ENCODE results near the gene TATDN3. TPM values are rescaled to one million over a fixed set of nuclear protein-coding genes. Genes with fewer than 3 reads are reported as not detected.
A peak's percentile ranks its signal among the peaks of the same experiment; 100 is the strongest.

Gene TATDN3
- total and polyA plus RNA-seq, 2 of the 4 experiments (the other 2 are of a cell fraction): 4.9 to 12.0 TPM

DNA sequence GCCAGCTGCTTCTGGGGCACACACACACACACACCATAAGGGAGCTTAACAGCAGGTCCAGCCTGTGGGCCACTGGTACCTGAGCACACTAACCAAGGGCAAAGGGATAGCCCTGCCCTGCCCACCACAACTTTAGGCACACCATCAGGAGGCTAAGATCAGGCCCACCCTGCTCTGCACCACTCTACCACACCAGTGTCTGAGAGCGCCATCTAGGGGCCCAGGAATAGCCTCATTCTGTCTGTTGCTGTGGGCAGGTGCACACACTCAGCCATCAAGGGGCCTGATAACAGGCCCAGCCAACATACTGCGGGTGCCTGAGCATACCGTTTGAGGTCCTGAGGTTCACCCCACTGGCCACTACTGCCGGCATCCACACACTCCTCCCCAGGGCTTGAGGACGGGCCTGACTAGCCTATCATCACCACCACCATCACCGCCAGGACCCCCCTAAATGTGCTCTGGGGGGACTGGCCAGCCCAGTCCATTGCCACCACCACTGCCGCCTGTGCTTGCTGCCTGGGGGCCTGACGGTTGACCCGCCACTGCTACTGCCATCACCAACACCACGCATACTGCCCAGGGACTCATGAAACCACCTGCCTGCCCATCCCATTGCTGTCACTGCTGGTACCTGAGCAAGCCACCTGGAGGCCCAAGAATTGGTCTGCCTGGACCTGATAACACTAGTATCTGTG lies 31.4 kb upstream of the TATDN3 start:
- no peak overlapping the region for H2BK5ac ChIP-seq (ENCODE audit: low read depth, low read length, poor library complexity, severe bottlenecking)
- H3K79me1 ChIP-seq (ENCODE audit: low read depth in 1 of 2, low read length in 2 of 2): peaks cover 26 to 37% of the 10 kb centered on the region in 2 experiments
- H3K4me3 ChIP-seq (ENCODE audit: insufficient read depth, low read depth, low read length): no peak overlapping the region
- no TSS peak for BruUV-seq (replicated peaks)
- intact Hi-C loops (cut with micrococcal nuclease) (no loop called here), dilution Hi-C loops (cut with HindIII; ENCODE audit: low sequenced_read_pairs, unreplicated experiment) (no loop called here), in situ Hi-C loops (cut with MboI; ENCODE audit: low sequenced_read_pairs) (no loop called here)
- H3K9me1 ChIP-seq (ENCODE audit: insufficient read depth, low read length): 0 out of 2 replicates have a peak, but pooled peaks cover 7% of the 10 kb centered on the region
- H3K4ac ChIP-seq (ENCODE audit: low read depth, low read length): no peak overlapping the region
- 0 out of 2 replicates have a peak, but pooled peaks cover 9% of the 10 kb centered on the region for H4K20me1 ChIP-seq (ENCODE audit: insufficient read depth, low read length)
- no peak overlapping the region for H3K23ac ChIP-seq (ENCODE audit: low read depth, low read length)
- POLR2A ChIA-PET (ENCODE audit: unreplicated experiment): no interaction called here
- no CpG with 5 or more reads among the region's 10 CpGs for WGBS, 2 experiments (ENCODE audit: extremely low coverage in 2 of 2, insufficient read length in 1 of 2)
- DNase-seq: no peak
- H4K91ac ChIP-seq (ENCODE audit: insufficient read depth, low read depth, low read length): no peak overlapping the region
- no peaks in the 10 kb centered on the region for H3K27me3 ChIP-seq (ENCODE audit: control insufficient read depth, insufficient read depth, low read length)
- H3K4me2 ChIP-seq (ENCODE audit: low read depth, low read length): no peak overlapping the region
- H3K14ac ChIP-seq (replicated peaks; ENCODE audit: low read depth, low read length): no peak overlapping the region
- no peak overlapping the region for H2BK120ac ChIP-seq (ENCODE audit: low read depth, low read length)
- no peaks in the 10 kb centered on the region for H3K9me3 ChIP-seq (ENCODE audit: control insufficient read depth, insufficient read depth, low read length)
- H3K27ac ChIP-seq (ENCODE audit: insufficient read depth, low read length): no peak overlapping the region
- H3K4me1 ChIP-seq (ENCODE audit: control insufficient read depth, insufficient read depth, low read length): no peaks in the 10 kb centered on the region
- CTCF ChIA-PET: interaction anchor here (2.5 kb wide), 1 partner anchor 10 kb away, joined by 9 read pairs; no protein-coding TSS in a partner anchor
- peak; percentile 46; the same call in 1 of the 2 replicates for ATAC-seq (ENCODE audit: low read depth)
- H3K36me3 ChIP-seq (ENCODE audit: control insufficient read depth, insufficient read depth, low read length): peaks cover 3% of the 10 kb centered on the region; the same call in 1 of the 2 replicates
- H3K18ac ChIP-seq (ENCODE audit: low read depth, low read length): no peak overlapping the region
- H4K8ac ChIP-seq (ENCODE audit: low read depth in 2 of 2, low read length in 2 of 2): no peak overlapping the region
- no peak overlapping the region for H4K5ac ChIP-seq (ENCODE audit: low read depth, low read length)
- H2AK5ac ChIP-seq (ENCODE audit: low read depth, low read length): no peak overlapping the region
- H3K56ac ChIP-seq (ENCODE audit: extremely low read depth, insufficient read depth, low read length): no peak overlapping the region
- TF ChIP-seq CHD1 (IDR thresholded peaks at IDR 0.05; ENCODE audit: low read depth, low read length) (no peak), RAD21 (IDR thresholded peaks at IDR 0.05; ENCODE audit: low read length) (no peak), CTCF (conservative IDR thresholded peaks at IDR 0.05; ENCODE audit: low read depth, low read length) (peak; percentile 20; the same call in 1 of the 2 replicates)
- H2AFZ ChIP-seq (replicated peaks; ENCODE audit: low read length, poor library complexity): no peak overlapping the region
- H2BK20ac ChIP-seq (ENCODE audit: low read depth, low read length): no peak overlapping the region
- no peak overlapping the region for H3K9ac ChIP-seq (ENCODE audit: low read depth, low read length)
- H2AK9ac ChIP-seq (replicated peaks; ENCODE audit: low read depth, low read length, poor library complexity): peak overlapping the region; percentile 52
- no peak overlapping the region for H2BK15ac ChIP-seq (ENCODE audit: low read depth, low read length)

Data from IMR-90 (cell line).